Natural killer cell (primary cell): ENCODE data around the gene TESMIN. TPM values are rescaled to one million over a fixed set of nuclear protein-coding genes. Genes with fewer than 3 reads are reported as not detected.

Experiments
- ATAC-seq, 3 donors: fragments of 150-1000 bp in 2 of 3; fragments of 200-7000 bp in 1 of 3; cut with Tn5 transposase; 1 replicate in 1 of 3; 2 replicates in 2 of 3; pipeline ENCODE4 v1.10.0; 2021; ENCODE audit warnings: mild to moderate bottlenecking in 2 of 3, moderate library complexity in 2 of 3
- DNase-seq, 2 donors: peaks; one replicate each; pipeline versions ENCODE4 v3.0.0 to v3.0.0-alpha.2; 2013 to 2021; ENCODE audit warnings: mixed read lengths in 1 of 2
- H3K27ac ChIP-seq: one replicate; pipeline ENCODE4 v1.5.1; 2013; ENCODE audit warnings: mild to moderate bottlenecking, low read length
- H3K27me3 ChIP-seq: one replicate; pipeline ENCODE4 v1.6.1; 2013; ENCODE audit warnings: low read length; ENCODE audit not compliant: control insufficient read depth, insufficient read depth
- H3K36me3 ChIP-seq: one replicate; pipeline ENCODE4 v1.6.1; 2013; ENCODE audit warnings: low read length; ENCODE audit not compliant: control insufficient read depth, insufficient read depth
- H3K4me1 ChIP-seq: one replicate; pipeline ENCODE4 v1.6.1; 2013; ENCODE audit warnings: low read length; ENCODE audit not compliant: control insufficient read depth, insufficient read depth
- H3K4me3 ChIP-seq: one replicate; pipeline ENCODE4 v1.5.1; 2013; ENCODE audit warnings: low read length
- H3K9me3 ChIP-seq: one replicate; pipeline ENCODE4 v1.6.1; 2013; ENCODE audit warnings: low read length; ENCODE audit not compliant: control insufficient read depth, insufficient read depth
- H3K27ac Mint-ChIP-seq, 2 donors: one replicate each; pipeline ENCODE4 v1.8.0; 2022; ENCODE audit warnings: mild to moderate bottlenecking in 2 of 2, mixed read lengths in 2 of 2, moderate library complexity in 1 of 2
- H3K27me3 Mint-ChIP-seq, 2 donors: one replicate each; pipeline ENCODE4 v1.8.0; 2022; ENCODE audit warnings: low read depth in 2 of 2, mixed read lengths in 2 of 2
- H3K36me3 Mint-ChIP-seq: one replicate; pipeline ENCODE4 v1.8.0; 2022; ENCODE audit warnings: mixed read lengths
- H3K4me1 Mint-ChIP-seq, 2 donors: one replicate each; pipeline ENCODE4 v1.8.0; 2022; ENCODE audit warnings: mixed read lengths in 2 of 2
- H3K4me3 Mint-ChIP-seq: one replicate; pipeline ENCODE4 v1.8.0; 2022; ENCODE audit warnings: mild to moderate bottlenecking, moderate library complexity, mixed read lengths
- H3K9me3 Mint-ChIP-seq, 2 donors: one replicate each; pipeline ENCODE4 v1.8.0; 2022; ENCODE audit warnings: mixed read lengths in 2 of 2
- WGBS: methylation state at CpG from one replicate; pipeline ENCODE4 v1.1.7; 2013; ENCODE audit warnings: missing lambda C conversion rate; ENCODE audit not compliant: insufficient coverage; 5-methylcytosine and 5-hydroxymethylcytosine counted together
- intact Hi-C: fragments of 100-400 bp; cut with micrococcal nuclease; formaldehyde crosslinking; loops from one replicate; pipeline ENCODE4 v1.14.2; 2022
- total RNA-seq, 4 donors: library from RNA; stranded (reverse); fragments of 120-200 nt in 1 of 4; gene quantifications; one replicate each; pipeline versions ENCODE4 v1.2.3 to v1.2.4, GENCODE V29; 2013 to 2022
- TF ChIP-seq, protein P1 (sequence below): fragments of 200-600 bp; IDR thresholded peaks from one replicate; pipeline ENCODE4 v1.8.0; 2022; ENCODE audit warnings: antibody characterized with exemption

Gene TESMIN
- total RNA-seq, 3 donors from 2014 or later (not counting 1 experiment from before 2014, with no cell fraction given), result 1.1 to 3.9 (median 1.1) TPM

DNA sequence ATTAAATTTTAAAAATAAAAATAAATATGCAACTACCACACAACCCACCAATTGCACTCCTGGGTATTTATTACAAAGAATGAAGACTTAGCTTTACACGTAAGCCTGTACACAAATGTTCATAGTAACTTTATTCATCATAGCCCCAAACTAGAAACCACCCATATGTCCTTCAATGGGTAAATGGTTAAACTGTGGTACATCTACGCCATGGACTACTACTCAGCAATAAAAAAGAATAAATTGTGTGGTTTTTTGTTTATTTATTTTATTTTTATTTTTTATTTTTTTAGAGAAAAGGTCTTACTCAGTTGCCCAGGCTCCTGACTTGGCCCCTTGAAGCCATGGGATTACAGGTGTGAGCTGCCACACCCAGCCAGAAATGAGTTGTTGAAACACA is 52.3 kb downstream of the TESMIN start:
- H3K4me3 Mint-ChIP-seq, result no peak overlapping the region
- peaks cover 20 to 51% of the 10 kb centered on the region in 2 donors for H3K27me3 Mint-ChIP-seq
- no peaks in the 10 kb centered on the region for H3K4me1 Mint-ChIP-seq
- Histone ChIP-seq H3K9me3 (peaks cover 3% of the 10 kb centered on the region), H3K4me1 (no peaks in the 10 kb centered on the region), H3K27me3 (peaks cover 2% of the 10 kb centered on the region), H3K27ac (no peak overlapping the region), H3K4me3 (no peak overlapping the region), H3K36me3 (no peaks in the 10 kb centered on the region)
- intact Hi-C loops, result no loop called here
- ATAC-seq, result no peak
- no peaks in the 10 kb centered on the region for H3K36me3 Mint-ChIP-seq
- no peak for DNase-seq
- H3K9me3 Mint-ChIP-seq, result peaks cover 0 to 2% of the 10 kb centered on the region in 2 donors
- TF ChIP-seq, protein P1, sequence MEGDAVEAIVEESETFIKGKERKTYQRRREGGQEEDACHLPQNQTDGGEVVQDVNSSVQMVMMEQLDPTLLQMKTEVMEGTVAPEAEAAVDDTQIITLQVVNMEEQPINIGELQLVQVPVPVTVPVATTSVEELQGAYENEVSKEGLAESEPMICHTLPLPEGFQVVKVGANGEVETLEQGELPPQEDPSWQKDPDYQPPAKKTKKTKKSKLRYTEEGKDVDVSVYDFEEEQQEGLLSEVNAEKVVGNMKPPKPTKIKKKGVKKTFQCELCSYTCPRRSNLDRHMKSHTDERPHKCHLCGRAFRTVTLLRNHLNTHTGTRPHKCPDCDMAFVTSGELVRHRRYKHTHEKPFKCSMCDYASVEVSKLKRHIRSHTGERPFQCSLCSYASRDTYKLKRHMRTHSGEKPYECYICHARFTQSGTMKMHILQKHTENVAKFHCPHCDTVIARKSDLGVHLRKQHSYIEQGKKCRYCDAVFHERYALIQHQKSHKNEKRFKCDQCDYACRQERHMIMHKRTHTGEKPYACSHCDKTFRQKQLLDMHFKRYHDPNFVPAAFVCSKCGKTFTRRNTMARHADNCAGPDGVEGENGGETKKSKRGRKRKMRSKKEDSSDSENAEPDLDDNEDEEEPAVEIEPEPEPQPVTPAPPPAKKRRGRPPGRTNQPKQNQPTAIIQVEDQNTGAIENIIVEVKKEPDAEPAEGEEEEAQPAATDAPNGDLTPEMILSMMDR, result no peak
- H3K27ac Mint-ChIP-seq, result no peak overlapping the region
- 86% methylated on average over 1 of the region's 2 CpGs for WGBS

DNA sequence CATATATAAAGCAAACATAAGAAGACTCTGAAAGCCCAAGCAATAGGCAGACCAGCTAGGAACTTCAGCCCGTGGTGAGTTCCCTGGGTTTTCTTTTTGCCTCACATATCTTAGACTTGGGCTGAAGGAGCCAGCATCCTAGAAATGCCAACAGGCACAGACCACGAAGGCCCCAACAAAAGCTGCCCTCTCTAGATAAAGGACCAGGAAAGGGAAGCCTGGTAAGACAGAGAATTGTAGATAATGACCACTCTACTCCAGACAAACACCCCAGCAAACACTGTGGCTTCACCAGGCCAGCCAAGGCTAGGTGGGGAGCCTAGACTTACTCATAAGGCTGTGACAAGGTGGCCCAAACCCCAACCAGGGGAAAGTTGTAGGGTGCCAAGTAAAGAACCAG is 55.8 kb downstream of the TESMIN start:
- WGBS, result 38% methylated on average over 1 of the region's 2 CpGs
- no peaks in the 10 kb centered on the region for H3K36me3 ChIP-seq
- ATAC-seq (no peak), DNase-seq (no peak)
- TF ChIP-seq, protein P1, result no peak
- intact Hi-C loops, result no loop called here
- Mint-ChIP-seq H3K36me3 (no peaks in the 10 kb centered on the region), H3K27ac (no peak overlapping the region), H3K27me3 (peaks cover 11 to 20% of the 10 kb centered on the region in 2 donors), H3K9me3 (peaks cover 0 to 2% of the 10 kb centered on the region in 2 donors), H3K4me1 (peaks cover 10% of the 10 kb centered on the region in 2 donors), H3K4me3 (no peak overlapping the region)
- H3K9me3 ChIP-seq, result peaks cover 3% of the 10 kb centered on the region
- H3K4me3 ChIP-seq, result no peak overlapping the region
- H3K27ac ChIP-seq, result no peak overlapping the region
- H3K4me1 ChIP-seq, result peaks cover 3% of the 10 kb centered on the region
- H3K27me3 ChIP-seq, result peaks cover 2% of the 10 kb centered on the region

DNA sequence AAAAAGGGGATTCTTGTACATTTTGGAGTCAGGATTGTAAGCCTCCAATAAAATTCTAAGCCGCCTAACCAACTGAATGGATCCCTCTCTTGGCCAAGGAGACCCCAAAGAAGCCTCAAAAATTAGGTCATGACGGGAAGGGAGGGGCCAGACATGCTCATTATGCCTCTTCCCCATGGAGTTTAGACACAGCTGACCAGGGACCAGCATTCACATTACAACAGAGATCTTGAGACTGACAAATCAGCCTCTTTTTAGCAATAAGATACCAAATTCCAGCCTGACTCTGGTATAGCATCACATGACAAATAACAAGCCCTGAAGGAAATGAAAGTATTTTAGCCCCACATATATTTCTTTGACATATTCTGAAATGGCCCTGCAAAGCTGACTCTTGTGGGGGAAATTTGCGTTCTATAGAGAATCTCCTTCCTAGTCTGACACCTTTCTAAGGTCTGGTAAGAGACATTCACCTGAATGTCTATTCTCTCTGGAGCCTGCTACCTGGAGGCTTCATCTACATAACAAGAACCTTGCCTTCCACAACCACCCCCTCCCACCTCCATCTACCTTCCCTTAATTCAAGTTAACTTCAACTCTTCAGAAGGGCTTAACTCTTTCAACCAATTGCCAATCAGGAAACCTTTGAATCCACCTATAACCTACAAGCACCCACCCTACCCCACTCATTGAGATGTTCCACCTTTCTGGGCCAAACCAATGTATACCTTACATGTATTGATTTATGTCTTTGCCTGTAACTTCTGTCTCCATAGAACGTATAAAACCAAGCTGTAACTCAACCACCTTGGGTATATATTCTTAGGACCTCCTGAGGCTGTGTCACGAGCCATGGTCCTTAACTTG is 56.7 kb downstream of the TESMIN start:
- DNase-seq (no peak), ATAC-seq (no peak)
- Histone ChIP-seq H3K4me3 (no peak overlapping the region), H3K4me1 (peaks cover 9% of the 10 kb centered on the region), H3K36me3 (no peaks in the 10 kb centered on the region), H3K27ac (no peak overlapping the region), H3K9me3 (peaks cover 3% of the 10 kb centered on the region), H3K27me3 (peaks cover 2% of the 10 kb centered on the region)
- Mint-ChIP-seq H3K9me3 (peaks cover 0 to 2% of the 10 kb centered on the region in 2 donors), H3K4me3 (no peak overlapping the region), H3K27ac (no peak overlapping the region), H3K27me3 (peaks cover 11 to 20% of the 10 kb centered on the region in 2 donors), H3K4me1 (peaks cover 12 to 14% of the 10 kb centered on the region in 2 donors), H3K36me3 (no peaks in the 10 kb centered on the region)
- TF ChIP-seq, protein P1, result no peak
- 87% methylated on average over 4 of the region's 5 CpGs for WGBS
- intact Hi-C loops, result no loop called here
